Activated CD4-positive, alpha-beta T cell treated with anti-CD3 and anti-CD28 coated beads, Interleukin-2, amount 50 U/mL, for 4 hours (primary cell): ENCODE data around the gene SEMA3E.

Experiments used
- DNase-seq, 2 experiments: peaks; one replicate each; pipeline ENCODE4 v3.0.0-alpha.2; 2020

Gene SEMA3E

GRCh38 chr7:83640731-83641537 lies 8.0 kb downstream of the SEMA3E start:
- DNase-seq = no peak

DNA sequence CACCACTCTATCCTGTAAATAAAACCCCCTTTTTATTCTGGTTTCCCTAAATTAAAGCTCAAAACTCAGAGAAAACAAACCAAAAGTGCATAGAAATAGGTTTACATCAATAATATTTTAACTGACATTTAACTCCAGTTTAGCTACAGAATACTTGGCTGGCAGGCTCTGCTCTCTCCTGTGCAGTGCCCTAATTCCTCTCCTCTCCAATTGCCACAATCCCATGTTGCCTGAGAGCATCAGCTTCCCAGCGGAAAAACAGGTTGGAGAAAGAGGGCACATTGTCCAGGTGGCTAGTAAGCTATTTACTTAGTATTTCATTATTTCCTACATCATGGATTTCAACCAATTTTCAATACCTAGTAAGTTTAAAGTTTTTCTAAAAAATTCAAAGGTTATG lies 8.7 kb downstream of the SEMA3E start:
- no peak for DNase-seq

DNA sequence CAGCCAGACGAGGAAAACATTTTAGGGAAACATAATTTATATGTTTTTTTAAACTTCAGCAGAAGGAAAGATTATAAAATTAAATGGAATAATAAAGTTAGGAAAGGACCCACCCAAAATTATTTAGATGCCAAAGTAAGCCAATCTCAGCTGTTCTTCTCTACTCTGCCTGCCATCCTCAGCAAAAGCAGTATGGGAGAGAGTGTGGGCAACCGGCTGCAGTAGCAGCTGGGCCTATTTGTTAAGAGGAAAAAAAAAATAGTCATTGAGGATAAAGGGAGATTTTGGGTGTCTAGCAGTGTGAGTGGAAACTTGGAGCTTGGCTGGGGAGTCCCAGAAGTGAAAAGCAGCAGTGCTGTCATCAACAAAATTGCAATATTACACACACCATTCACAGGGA lies 15.4 kb downstream of the SEMA3E start:
- DNase-seq = no peak

DNA sequence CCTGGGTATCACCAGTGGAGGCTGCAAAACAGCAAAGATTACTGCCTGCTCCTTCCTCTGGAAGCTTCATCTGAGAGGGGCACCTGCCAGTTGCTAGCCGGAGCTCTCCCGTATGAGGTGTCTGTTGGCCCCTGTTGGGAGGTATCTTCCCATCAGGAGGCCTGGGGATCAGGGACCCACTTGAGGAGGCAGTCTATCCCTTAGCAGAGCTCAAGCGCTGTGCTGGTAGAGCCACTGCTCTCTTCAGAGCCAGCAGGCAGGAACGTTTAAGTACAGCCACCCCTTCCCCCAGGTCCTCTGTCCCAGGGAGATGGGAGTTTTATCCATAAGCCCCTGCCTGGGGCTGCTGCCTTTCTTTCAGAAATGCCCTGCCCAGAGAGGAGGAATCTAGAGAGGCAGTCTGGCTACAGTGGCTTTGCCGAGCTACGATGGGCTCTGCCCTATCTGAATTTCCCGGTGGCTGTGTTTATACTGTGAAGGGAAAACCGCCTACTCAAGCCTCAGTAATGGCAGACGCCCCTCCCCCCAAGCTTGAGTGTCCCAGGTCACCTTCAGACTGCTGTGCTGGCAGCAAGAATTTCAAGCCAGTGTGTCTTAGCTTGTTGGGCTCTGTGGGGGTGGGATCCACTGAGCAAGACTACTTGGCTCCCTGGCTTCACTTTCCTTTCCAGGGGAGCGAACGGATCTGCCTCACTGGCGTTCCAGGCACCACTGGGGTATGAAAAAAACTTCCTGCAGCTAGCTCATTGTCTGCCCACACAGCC lies 19.6 kb downstream of the SEMA3E start:
- no peak for DNase-seq

DNA sequence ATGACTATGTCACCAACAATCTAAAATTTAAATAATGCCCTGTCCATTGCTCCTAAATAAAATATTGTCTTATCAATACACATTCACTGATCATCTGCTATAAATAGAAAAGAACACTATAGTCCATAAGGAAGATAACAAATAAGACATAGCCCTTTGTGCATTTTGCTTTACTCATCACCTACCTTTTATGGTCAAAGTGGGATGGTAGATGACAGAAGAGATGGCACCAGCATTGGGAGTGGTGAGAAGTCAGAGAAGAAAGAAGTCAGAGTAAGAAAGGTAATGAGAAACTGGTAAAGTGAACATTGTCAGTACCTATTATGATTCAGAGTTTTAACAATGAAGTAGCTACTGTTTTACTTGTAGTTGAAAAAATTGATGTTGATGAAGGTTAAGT lies 31.1 kb downstream of the SEMA3E start:
- DNase-seq = no peak

DNA sequence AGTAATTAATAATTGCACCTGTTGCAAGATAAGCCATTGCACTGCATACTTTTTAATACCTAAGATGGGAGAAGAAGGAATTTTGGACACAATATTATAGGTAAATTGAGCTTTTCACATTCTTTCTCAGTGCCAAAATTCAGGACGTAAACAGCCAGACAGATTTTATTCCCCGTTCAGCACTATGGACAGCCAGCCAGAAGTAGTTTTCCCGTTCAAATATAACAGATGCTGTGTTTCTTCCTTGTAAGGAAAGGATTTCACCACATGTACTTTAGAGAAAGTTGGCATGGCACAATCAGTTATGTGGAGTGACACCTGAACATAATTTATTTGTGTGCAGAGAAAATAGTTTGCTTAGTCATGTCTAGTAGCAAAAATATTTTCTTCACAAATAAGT lies 34.8 kb downstream of the SEMA3E start:
- DNase-seq = no peak

DNA sequence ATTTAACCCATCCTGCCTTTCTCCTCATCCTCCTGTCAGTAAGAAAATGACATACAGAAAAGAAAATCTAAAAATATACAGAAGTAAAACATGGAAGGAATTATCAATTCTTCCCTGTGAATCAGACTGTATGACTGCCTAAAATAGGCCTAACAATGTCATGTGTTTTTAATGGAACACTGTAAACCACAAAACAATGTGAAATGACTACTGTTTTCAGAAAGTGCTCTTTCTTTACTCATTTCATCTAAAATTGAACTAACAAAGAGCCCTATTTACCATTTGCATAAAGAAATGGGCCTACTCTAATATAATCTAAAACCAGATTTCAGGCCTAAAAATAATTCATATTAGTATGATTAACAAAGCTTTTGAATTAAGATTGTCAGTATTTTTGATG lies 35.7 kb downstream of the SEMA3E start:
- no peak for DNase-seq

DNA sequence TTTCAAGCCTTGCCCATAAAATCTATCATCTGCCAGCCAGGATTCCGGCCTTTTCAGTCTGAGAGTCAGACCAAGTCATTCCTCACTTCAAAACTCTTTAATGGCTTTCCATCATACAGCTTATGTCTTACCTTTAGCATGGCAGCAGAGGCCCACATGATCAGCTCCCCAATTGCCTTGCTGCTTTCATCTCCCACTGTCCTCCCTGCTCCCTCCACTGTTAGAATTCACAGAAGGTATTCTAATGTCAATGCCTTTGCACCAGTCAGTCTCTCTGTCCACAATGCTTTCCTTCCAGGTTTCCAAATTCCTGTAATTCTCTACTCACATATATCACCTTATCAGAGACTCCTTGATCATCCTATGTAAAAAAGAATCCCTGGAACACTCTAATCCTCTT lies 37.2 kb downstream of the SEMA3E start:
- DNase-seq = no peak

DNA sequence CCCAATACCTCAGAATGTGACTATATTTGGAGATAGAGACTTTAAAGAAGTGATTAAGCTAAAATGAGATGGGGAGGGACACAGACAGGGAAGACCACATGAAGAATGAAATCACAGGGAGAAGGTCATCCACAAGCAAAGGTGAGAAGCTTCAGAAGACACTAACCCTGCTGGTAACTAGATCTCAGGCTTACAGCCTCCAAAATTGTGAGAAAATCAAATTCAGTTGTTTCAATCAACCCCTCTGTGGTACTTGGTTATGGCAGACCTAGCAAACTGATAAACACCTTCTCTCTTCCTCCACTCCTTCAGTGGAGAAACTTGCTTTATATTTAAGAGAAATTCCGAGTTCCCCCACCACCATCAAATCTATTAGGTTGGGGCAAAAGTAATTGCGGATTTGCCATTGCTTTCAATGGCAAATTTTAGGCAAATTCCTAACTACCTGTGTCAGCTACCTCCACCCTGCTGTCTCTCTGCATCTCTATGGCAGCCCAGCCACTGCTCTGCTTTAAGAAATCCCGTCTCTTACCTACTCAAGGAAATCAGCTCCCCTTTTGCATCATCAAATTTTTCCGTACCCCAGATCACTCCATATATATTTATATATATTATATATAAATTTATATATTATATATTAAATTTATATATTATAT lies 38.2 kb downstream of the SEMA3E start:
- DNase-seq = no peak

GRCh38 chr7:83608716-83609115 lies 40.2 kb downstream of the SEMA3E start:
- no peak for DNase-seq

DNA sequence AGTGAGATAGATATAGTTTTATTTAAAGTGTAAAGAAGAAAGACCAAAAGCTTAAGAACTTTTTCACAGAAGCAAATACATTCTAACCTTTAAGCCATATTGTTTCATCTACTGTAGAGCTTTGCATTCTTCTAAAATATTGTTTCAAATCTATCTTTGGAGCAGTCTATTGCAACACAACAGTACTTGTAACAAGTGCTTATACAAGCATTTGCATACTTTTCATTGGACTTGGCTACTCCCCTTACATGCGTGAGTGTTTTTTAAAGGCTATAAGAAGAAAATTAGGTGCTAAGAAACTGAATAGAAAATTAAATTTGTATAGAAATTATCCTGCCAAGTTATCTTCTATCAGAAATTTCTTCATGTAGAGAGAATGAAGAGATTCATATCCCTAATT lies 45.3 kb downstream of the SEMA3E start:
- DNase-seq = no peak

DNA sequence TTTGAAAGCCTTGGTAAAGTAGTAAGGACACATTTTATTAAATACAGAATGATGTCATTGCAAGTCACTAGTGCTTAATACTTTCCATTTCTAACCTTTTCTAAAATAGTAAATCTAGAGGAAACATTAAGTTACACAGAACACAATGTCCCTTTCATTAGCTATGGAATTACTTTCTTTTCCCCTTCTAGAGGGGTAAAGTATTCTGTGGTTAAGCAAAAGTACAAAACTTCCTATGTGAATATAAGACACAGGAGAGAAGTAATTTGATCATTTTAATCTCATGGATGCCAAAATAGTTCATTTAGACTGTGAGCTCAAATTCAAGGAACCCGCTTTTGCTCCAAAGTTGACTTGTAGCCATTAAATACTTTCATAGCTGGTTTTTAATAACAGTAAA lies 49.8 kb downstream of the SEMA3E start:
- no peak for DNase-seq

DNA sequence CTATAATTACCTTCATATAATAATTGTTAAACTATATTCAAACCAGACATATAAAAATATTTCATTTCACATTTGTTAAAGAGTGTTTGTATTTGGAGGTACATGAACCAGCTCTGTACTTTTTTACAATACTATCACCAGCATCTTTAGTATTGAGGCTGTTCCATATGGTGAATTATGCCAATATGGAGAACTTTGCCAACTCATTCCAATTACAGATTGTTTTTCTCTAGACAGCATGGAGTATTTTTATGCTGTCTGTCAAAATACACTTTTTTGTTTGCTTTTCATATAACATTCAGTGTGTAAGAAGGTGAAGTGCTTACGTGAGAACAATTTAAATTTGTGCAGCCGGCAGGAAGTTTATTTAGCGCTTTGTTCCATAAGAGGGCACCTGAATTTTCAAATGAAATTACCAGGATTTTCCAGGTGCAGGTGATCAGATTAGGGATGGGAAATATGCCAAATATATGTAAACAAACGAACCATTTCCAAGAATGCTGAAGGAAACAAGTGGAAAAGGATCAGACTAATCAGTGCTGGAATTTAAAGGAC lies 54.9 kb downstream of the SEMA3E start:
- no peak for DNase-seq

GRCh38 chr7:83588602-83589240 lies 60.2 kb downstream of the SEMA3E start:
- no peak for DNase-seq

DNA sequence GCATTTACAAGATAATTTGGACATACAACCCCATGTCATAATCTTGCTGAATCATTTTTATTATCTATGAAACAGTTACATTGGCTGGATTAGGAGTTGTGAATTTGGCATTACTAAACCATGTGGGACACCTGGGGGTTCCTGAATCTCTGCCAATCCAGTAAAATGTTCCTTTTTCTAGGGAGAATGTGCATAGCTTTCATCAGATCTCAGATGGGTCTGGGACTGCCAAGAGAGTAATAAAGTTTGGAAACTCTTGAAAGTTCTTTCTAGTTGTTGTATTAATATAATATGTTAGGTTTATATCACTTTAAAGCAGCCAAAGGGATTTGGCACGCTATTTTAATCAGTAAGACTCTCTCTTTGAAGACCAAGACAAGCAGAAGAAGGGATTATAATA lies 62.7 kb downstream of the SEMA3E start:
- no peak for DNase-seq

DNA sequence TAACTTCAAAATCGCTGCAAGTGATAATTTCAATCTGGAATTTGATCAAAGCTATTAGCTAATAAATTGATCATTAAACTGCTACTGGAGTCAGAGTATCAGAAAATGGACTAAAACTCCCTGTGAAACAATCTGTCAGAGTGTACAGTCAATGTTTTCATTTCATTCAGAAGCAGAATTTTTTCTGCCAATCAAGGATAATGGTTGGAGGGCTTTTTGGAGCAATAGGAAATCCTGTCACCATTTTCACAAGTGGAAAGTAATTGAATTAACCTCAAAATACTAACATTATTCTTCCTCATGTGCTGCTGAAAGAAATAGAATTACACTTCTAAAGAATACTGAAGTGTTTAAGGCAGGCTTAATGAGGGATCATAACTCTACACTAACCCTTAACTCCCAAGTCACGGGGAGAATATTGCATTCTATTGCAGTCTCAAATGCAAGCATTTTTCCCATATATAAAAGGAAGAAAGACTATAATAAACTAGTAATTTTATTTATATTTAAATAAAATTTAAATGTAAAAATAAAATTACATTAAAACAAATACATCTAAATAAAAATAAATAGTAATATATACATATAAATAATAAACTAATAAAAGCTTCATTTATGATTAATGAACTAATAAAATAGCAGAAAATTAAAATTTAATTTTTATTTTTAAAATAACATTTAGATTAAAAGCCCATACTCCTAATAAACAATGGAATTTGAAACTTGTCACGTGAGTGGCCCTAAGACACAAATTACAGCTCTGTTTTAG lies 67.1 kb downstream of the SEMA3E start:
- DNase-seq = no peak

DNA sequence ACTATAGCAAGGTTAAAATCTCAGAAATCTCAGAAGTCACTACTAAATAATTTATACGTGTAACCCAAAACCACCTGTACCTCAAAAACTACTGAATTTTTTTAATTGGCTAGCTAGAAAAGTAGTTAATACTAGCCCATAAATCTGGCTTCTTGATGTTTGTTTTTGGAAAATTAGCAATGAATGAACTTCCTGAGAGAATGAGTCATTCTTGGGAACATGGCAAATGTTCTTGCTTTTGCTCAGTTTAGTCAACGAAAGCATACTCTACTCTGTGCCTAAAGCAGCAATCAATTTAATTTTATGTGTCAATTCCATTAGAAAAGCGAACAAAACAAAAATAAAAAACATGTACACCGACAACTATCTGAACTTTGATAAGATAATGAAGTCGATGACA lies 69.2 kb downstream of the SEMA3E start:
- no peak for DNase-seq

- DNase-seq = no peak
These were observed 73.5 kb downstream of the SEMA3E start for GRCh38 chr7:83575436-83575835.

DNA sequence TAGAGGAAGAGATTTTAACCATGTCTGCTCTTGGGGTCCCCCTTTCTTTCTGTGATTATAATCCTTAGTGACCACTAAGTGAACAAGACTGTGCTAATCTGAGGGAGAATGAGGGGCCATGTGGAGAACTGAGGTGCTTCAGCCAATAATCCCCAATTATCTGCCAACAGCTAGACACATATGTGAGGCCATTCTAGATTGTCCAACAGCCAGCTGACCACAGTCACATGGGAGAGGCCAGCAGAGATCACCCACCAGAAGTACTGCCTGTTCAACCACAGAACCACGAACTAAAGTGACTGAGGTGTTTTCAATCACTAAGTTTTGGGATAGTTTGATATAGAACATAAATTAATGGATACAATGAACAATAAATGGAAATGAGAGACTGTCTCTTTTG lies 74.3 kb downstream of the SEMA3E start:
- DNase-seq = no peak

DNA sequence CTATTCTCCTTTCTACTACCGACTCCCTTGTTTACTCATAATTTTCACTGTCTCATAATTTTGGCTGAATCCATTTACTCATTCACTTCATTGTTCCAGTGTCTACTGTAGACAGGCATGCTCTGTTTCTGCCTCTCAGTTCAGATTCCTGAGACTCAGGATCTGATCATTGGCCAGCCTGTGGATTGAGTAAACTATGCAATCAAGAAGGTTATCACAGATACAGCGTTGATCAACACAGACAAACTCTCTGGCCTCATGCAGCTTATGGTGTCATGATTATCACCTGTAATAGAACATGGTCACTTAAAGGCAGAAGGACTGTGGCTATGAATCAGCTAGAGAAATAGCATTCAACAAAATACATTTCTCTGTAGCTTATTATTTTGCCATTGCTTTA lies 86.0 kb downstream of the SEMA3E start:
- no peak for DNase-seq

DNA sequence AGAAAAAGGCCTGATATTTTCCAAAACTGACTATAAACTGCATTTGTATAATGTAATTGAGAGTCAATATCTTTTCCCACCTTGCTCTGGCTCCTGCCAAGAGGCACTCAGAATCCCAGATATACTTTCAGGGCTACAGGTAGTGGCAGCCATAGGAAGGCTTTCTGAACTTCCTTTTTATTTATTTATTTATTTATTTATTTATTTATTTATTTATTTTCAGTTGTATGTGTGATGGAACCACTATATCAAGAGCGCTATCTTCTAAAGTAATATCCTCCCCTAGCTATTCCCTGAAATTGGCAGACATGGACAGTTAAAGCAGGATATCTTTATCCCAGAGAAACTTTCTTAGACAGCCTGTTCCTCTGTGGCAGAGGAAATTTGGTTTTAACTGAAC lies 86.7 kb downstream of the SEMA3E start:
- no peak for DNase-seq

GRCh38 chr7:83559887-83560286 lies 89.1 kb downstream of the SEMA3E start:
- DNase-seq = no peak
